ENCODE data around the gene SLC25A41. TPM values are rescaled to one million over a fixed set of nuclear protein-coding genes. Genes with fewer than 3 reads are reported as not detected.

The SLC25A41 gene
- total RNA-seq, 2 experiments from 2014 or later = 0.38 to 0.48 TPM

GRCh38 chr19:6392221-6393073 is 41.1 kb downstream of the SLC25A41 start:
- POLR2A ChIA-PET = interaction anchor here (0.5 to 1.3 kb wide), 5 partner anchors 33 to 404 kb away, joined by 3 to 5 read pairs (median 4); partner anchors contain the start of genes DENND1C and KHSRP
- CTCF ChIA-PET = no interaction called here

DNA sequence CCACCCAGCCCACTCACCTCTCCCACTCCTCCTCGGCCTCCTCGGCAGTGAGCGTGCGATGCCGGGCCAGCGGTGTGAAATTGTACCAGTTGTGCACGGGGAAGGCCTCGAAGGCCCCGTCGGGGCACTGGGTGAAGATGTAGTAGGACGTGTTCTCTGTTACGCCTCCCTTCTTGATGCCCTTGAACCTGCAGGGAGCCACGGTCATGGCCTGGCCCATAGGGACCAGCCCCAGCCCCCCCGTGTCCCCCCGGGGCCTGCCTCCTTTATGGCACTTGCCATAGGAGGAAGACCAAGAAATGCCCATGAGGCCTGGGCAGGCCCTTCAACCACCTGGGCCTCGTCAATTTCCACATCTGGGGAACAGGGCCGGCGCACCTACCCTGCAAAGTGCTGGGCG is 46.2 kb downstream of the SLC25A41 start:
- ChIA-PET CTCF (no interaction called here), POLR2A (no interaction called here)

DNA sequence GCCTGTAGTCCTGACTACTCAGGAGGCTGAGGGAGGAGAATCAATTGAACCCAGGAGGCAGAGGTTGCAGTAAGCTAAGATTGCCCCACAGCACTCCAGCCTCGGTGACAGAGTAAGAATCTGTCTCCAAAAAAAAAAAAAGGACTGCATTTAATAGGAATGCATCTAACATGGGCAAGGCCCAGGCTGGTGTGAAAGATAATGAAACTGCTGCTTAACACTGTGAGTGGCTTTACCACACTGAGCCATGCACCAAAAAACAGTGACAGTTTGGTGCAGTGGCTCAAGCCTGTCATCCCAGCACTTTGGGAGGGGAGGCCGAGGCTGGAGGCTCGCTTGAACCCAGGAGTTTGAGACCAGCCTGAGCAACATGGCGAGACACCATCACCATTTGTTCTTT is 49.2 kb downstream of the SLC25A41 start:
- ChIA-PET POLR2A (interaction anchor here (0.8 kb wide), 1 partner anchor 75 kb away, joined by 5 read pairs; the partner anchor contains the start of gene SLC25A23), CTCF (interaction anchor here (0.6 to 1.4 kb wide), 3 partner anchors 15 to 924 kb away, joined by 3 to 4 read pairs (median 3); no protein-coding TSS in a partner anchor)

- ChIA-PET CTCF (no interaction called here), POLR2A (no interaction called here)
Measured at GRCh38 chr19:6383188-6383587, 50.4 kb downstream of the SLC25A41 start.

- POLR2A ChIA-PET = no interaction called here
- CTCF ChIA-PET = no interaction called here
Measured at GRCh38 chr19:6381030-6381750, 52.4 kb downstream of the SLC25A41 start.

GRCh38 chr19:6379744-6380143 is 53.8 kb downstream of the SLC25A41 start:
- CTCF ChIA-PET = no interaction called here
- POLR2A ChIA-PET = no interaction called here

DNA sequence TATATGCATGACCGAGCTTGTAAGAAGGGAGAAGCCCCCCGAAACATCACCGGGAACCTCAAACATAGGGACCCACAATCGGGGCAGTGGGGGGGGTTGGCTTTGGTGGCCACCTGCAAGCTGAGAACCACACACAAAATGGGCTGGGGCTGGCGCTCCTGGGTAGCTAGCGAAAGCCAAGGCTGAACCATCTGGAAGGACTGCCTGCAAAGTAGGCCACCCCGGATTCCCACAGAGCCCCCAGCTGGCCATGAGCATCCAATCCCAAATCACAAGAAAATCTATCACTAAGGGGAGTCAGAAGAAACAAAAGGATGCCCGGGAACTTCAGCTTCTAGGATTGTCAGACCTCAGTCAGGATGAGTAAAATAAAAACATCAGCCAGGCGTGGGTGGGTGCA is 55.1 kb downstream of the SLC25A41 start:
- CTCF ChIA-PET = interaction anchor here (0.5 kb wide), 1 partner anchor 296 kb away, joined by 4 read pairs; no protein-coding TSS in a partner anchor
- POLR2A ChIA-PET = no interaction called here

DNA sequence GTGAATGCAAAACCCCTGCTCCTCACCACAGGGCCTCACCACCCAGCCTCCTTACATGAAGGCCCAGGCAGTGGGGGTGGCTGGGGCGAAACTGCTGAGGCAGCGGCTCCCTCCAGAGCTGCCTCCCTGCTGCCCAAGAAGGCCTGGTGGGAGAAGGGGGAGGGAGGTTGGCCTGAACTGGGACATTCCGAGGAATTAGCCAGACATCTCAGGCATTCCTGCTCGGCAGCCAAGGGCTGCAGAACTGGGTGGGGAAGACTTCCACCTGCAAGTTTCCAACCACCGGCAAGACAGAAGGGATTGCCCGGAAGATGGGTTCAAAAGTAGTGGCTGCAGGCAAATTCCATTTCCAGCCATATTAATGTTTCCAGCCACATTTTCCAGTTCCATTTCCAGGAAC is 55.5 kb downstream of the SLC25A41 start:
- CTCF ChIA-PET = interaction anchor here (1.1 kb wide), 1 partner anchor 10 kb away, joined by 4 read pairs; no protein-coding TSS in a partner anchor
- POLR2A ChIA-PET = no interaction called here

DNA sequence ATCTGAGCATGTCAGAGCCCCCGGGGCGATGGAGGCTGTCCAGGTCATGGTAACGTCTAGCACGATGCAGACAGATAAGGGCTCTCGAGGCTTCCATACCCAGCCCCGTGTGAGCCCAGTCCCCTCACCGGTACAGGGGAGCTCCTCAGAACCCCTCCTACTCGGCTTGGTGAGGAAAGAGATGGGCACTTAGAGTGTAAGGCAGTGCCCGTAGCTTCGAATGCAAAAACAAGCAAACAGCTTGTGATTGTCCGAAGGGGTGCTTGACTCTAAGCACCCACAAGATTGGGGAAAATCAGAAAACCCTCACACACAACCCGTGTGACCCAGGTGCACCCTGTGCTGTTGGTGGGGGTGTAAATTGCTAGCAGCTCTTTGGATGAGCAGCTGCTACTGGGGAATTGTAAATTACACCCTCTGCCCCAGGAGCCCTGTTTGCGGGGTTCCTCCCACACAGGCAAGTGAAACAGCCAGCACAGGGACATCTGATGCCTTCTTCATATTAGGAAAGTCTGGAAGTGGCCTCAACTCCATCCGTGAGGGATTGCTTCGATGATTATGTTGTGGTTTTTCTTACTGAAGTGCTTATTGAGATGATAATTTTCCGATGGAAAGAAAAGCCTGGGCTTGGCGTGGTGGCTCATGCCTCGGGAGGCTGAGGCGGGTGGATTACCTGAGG is 56.9 kb downstream of the SLC25A41 start:
- CTCF ChIA-PET = interaction anchor here (1.1 kb wide), 1 partner anchor 12 kb away, joined by 4 read pairs; no protein-coding TSS in a partner anchor
- POLR2A ChIA-PET = no interaction called here

Other genes with a start within 250 kb of the SLC25A41 start
- 10 to 100 TPM; 59.6 to 70.3 TPM for gene MLLT1, start 153.8 kb downstream of the SLC25A41 start, total RNA-seq
- gene ACER1, start 100.2 kb downstream of the SLC25A41 start, total RNA-seq = not detected
- gene CLPP, start 72.2 kb downstream of the SLC25A41 start, total RNA-seq = 100 to 1,000 TPM; 209 to 212 TPM
- 10 to 100 TPM; 28.3 to 33.8 TPM for gene ALKBH7, start 61.0 kb downstream of the SLC25A41 start, total RNA-seq
- 1 to 10 TPM in 1 of 2 experiments, under 1 TPM in 1; 0.99 to 1.2 TPM for gene PSPN, start 57.8 kb downstream of the SLC25A41 start, total RNA-seq
- gene GTF2F1, start 40.6 kb downstream of the SLC25A41 start, total RNA-seq = 10 to 100 TPM; 61.5 to 66.6 TPM
- 100 to 1,000 TPM; 453 to 471 TPM for gene KHSRP, start 9.0 kb downstream of the SLC25A41 start, total RNA-seq
- 10 to 100 TPM; 14.2 to 15.3 TPM for gene SLC25A23, start 26.0 kb upstream of the SLC25A41 start, total RNA-seq
- gene CRB3, start 30.5 kb upstream of the SLC25A41 start, total RNA-seq = under 1 TPM; 0.38 to 0.75 TPM
- gene DENND1C, start 48.0 kb upstream of the SLC25A41 start, total RNA-seq = 10 to 100 TPM; 59.8 to 61.1 TPM
- gene TUBB4A, start 68.5 kb upstream of the SLC25A41 start, total RNA-seq = 1 to 10 TPM; 7.4 to 8.9 TPM
- gene TNFSF9, start 97.3 kb upstream of the SLC25A41 start, total RNA-seq = 1 to 10 TPM; 5.1 to 6.3 TPM
- 10 to 100 TPM; 41.2 to 43.3 TPM for gene CD70, start 157.4 kb upstream of the SLC25A41 start, total RNA-seq
- gene TNFSF14, start 236.4 kb upstream of the SLC25A41 start, total RNA-seq = 100 to 1,000 TPM; 101 to 104 TPM